HG03354 (cell line): ENCODE measurements around the gene MPDU1.

Experiments
- ATAC-seq: cut with Tn5 transposase; IDR thresholded peaks from one replicate; pipeline ENCODE4 v1.9.1; 2021; ENCODE audit warnings: mild to moderate bottlenecking; ENCODE audit not compliant: unreplicated experiment, poor library complexity, severe bottlenecking

MPDU1 gene

GRCh38 chr17:7636163-7636562 lies 52.5 kb downstream of the MPDU1 start:
- no peak for ATAC-seq
